LNCAP (cell line): ENCODE data around the gene MAPK8.

ENCODE experiments used
- CTCF ChIP-seq: fragments of 450-650 bp; IDR thresholded peaks from 2 replicates; pipeline ENCODE4 v1.5.1; 2017; ENCODE audit warnings: mild to moderate bottlenecking

The MAPK8 gene

GRCh38 chr10:48343106-48343505, 36.6 kb downstream of the MAPK8 start:
- no peak for TF ChIP-seq CTCF

GRCh38 chr10:48343921-48344598, 37.6 kb downstream of the MAPK8 start:
- no peak for TF ChIP-seq CTCF

- no peak for TF ChIP-seq CTCF
Measured at GRCh38 chr10:48353246-48353645, 46.8 kb downstream of the MAPK8 start.

GRCh38 chr10:48357631-48358030, 51.2 kb downstream of the MAPK8 start:
- TF ChIP-seq CTCF = no peak

- TF ChIP-seq CTCF = no peak
Measured at GRCh38 chr10:48358162-48358561, 51.7 kb downstream of the MAPK8 start.

- no peak for TF ChIP-seq CTCF
Measured at GRCh38 chr10:48358838-48359237, 52.4 kb downstream of the MAPK8 start.

GRCh38 chr10:48361176-48361575, 54.7 kb downstream of the MAPK8 start:
- TF ChIP-seq CTCF = no peak
